Keratinocyte (primary cell): ENCODE data around the gene TUBGCP5. TPM values are rescaled to one million over a fixed set of nuclear protein-coding genes. Genes with fewer than 3 reads are reported as not detected.

ENCODE experiments used
- DNase-seq: peaks from one replicate; pipeline ENCODE4 v3.0.0-alpha.2; 2011; ENCODE audit warnings: low read depth, missing footprints, low spot score
- FAIRE-seq: peaks from 2 replicates; lab custom pipeline; 2011; peaks lifted over from hg19 to GRCh38; lab: Jason Lieb, UNC
- H2AFZ ChIP-seq: 2 replicates; pipeline ENCODE4 v1.6.0; 2012; ENCODE audit warnings: low read length, control low read depth, inconsistent platforms; ENCODE audit not compliant: control insufficient read depth
- H3K27ac ChIP-seq: 2 replicates; pipeline ENCODE4 v1.5.1; 2011; ENCODE audit warnings: low read length; ENCODE audit not compliant: control insufficient read depth, insufficient read depth
- H3K27me3 ChIP-seq: 3 replicates; pipeline ENCODE4 v1.6.0; 2011; ENCODE audit warnings: low read length; ENCODE audit not compliant: control insufficient read depth, insufficient read depth; ENCODE audit errors: extremely low read depth
- H3K36me3 ChIP-seq, 2 experiments: 2 replicates in 1 of 2; 3 replicates in 1 of 2; pipeline ENCODE4 v1.5.1; 2011; ENCODE audit warnings: low read length in 2 of 2, mild to moderate bottlenecking in 1 of 2; ENCODE audit not compliant: control insufficient read depth in 2 of 2, insufficient read depth in 2 of 2; ENCODE audit errors: extremely low read depth in 1 of 2
- H3K4me1 ChIP-seq: 3 replicates; pipeline ENCODE4 v1.5.1; 2011; ENCODE audit warnings: low read length; ENCODE audit not compliant: control insufficient read depth, insufficient read depth; ENCODE audit errors: extremely low read depth
- H3K4me2 ChIP-seq: 3 replicates; pipeline ENCODE4 v1.6.0; 2011; ENCODE audit warnings: low read depth, low read length; ENCODE audit not compliant: control insufficient read depth, insufficient read depth; ENCODE audit errors: extremely low read depth
- H3K4me3 ChIP-seq, 3 experiments: fragments of 200-600 bp in 1 of 3; sonication (generic) in 1 of 3; 2 replicates in 2 of 3; 3 replicates in 1 of 3; pipeline ENCODE4 v1.5.1; 2011 to 2016; ENCODE audit warnings: low read length in 3 of 3, mild to moderate bottlenecking in 3 of 3, control low read depth in 2 of 3, inconsistent platforms in 1 of 3, low read depth in 1 of 3, mixed read lengths in 1 of 3, mixed run types in 1 of 3, moderate library complexity in 1 of 3; ENCODE audit not compliant: control insufficient read depth in 2 of 3, insufficient read depth in 2 of 3; ENCODE audit errors: extremely low read depth in 1 of 3
- H3K79me2 ChIP-seq: 2 replicates; pipeline ENCODE4 v1.6.0; 2012; ENCODE audit warnings: low read length; ENCODE audit not compliant: control insufficient read depth, insufficient read depth
- H3K9ac ChIP-seq: 3 replicates; pipeline ENCODE4 v1.6.0; 2011; ENCODE audit warnings: low read length; ENCODE audit not compliant: control insufficient read depth, insufficient read depth; ENCODE audit errors: extremely low read depth
- H3K9me1 ChIP-seq: 3 replicates; pipeline ENCODE4 v1.6.0; 2011; ENCODE audit warnings: low read length; ENCODE audit not compliant: control insufficient read depth, insufficient read depth; ENCODE audit errors: extremely low read depth
- H3K9me3 ChIP-seq: 2 replicates; pipeline ENCODE4 v1.5.1; 2012; ENCODE audit warnings: low read depth, low read length; ENCODE audit not compliant: control insufficient read depth
- H4K20me1 ChIP-seq: 3 replicates; pipeline ENCODE4 v1.6.0; 2011; ENCODE audit warnings: low read length; ENCODE audit not compliant: control insufficient read depth, insufficient read depth; ENCODE audit errors: extremely low read depth
- EZH2 ChIP-seq: IDR thresholded peaks from one replicate; pipeline ENCODE4 v1.6.1; 2012; ENCODE audit warnings: inconsistent platforms, mild to moderate bottlenecking, low read length, moderate library complexity
- dilution Hi-C: fragments of 300-500 bp; cut with MboI; formaldehyde crosslinking; loops from one replicate; pipeline ENCODE4 v1.7.0; 2020; ENCODE audit warnings: low sequenced_read_pairs; ENCODE audit not compliant: extremely low pct_ligation_motif_present
- polyA plus RNA-seq, 5 experiments: library from polyadenylated mRNA; depleted of rRNA in 3 of 5; stranded (reverse) in 3 of 5; stranded (forward) in 1 of 5; unstranded in 1 of 5; fragments of >200 nt; gene quantifications; 1 replicate in 1 of 5; 2 replicates in 3 of 5; 3 replicates in 1 of 5; pipeline versions ENCODE4 v1.2.1 to v1.2.3, GENCODE V29; 2011 to 2012; ENCODE audit warnings: missing spikeins in 2 of 5, low read depth in 1 of 5, low replicate concordance in 1 of 5
- TF ChIP-seq, protein P1 (sequence below), 3 experiments: IDR thresholded peaks in 1 of 3; conservative IDR thresholded peaks in 1 of 3; optimal IDR thresholded peaks in 1 of 3; 2 replicates in 2 of 3; 3 replicates in 1 of 3; pipeline versions ENCODE3 to v1.5.1; 2011; ENCODE audit warnings: low read length in 3 of 3, mild to moderate bottlenecking in 3 of 3, moderate library complexity in 2 of 3, control low read depth in 1 of 3, inconsistent platforms in 1 of 3; ENCODE audit not compliant: insufficient read depth in 2 of 3; ENCODE audit errors: extremely low read depth in 1 of 3

The TUBGCP5 gene
- polyA plus RNA-seq, 1 donor (not counting 4 experiments of a cell fraction or from before 2014, with no cell fraction given): 20.3 TPM

DNA sequence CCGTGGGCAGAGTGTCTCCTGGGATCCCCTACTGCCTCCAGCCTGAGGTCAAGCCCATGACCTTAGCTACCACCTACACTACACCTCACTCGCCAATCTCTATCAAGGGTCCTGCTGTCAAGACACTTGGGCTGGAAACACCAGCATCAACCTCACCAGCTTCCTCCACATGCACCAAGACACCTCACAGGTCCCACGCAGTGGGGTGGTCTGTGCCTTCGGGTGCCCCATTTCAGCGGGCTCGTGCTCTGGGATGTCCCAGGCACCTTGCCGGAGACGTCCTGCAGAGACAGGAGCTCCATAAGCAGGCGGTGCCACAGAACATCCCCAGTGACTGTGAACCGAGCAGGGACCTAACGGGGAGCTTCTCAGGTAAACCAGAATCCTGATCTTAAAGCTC, 79.2 kb downstream of the TUBGCP5 start:
- Histone ChIP-seq H3K79me2 (peaks cover 93% of the 10 kb centered on the region), H3K36me3 (peaks cover 0 to 1% of the 10 kb centered on the region in 2 experiments), H3K9ac (no peak overlapping the region), H3K9me1 (peaks cover 2% of the 10 kb centered on the region), H3K27ac (no peak overlapping the region), H3K4me3 (no peak overlapping the region), H2AFZ (no peak overlapping the region), H3K4me2 (no peak overlapping the region), H3K9me3 (no peaks in the 10 kb centered on the region), H3K27me3 (no peaks in the 10 kb centered on the region), H4K20me1 (peaks cover 16% of the 10 kb centered on the region), H3K4me1 (peaks cover 18% of the 10 kb centered on the region)
- FAIRE-seq: no peak
- dilution Hi-C loops: no loop called here
- no peak for DNase-seq
- TF ChIP-seq, protein P1, sequence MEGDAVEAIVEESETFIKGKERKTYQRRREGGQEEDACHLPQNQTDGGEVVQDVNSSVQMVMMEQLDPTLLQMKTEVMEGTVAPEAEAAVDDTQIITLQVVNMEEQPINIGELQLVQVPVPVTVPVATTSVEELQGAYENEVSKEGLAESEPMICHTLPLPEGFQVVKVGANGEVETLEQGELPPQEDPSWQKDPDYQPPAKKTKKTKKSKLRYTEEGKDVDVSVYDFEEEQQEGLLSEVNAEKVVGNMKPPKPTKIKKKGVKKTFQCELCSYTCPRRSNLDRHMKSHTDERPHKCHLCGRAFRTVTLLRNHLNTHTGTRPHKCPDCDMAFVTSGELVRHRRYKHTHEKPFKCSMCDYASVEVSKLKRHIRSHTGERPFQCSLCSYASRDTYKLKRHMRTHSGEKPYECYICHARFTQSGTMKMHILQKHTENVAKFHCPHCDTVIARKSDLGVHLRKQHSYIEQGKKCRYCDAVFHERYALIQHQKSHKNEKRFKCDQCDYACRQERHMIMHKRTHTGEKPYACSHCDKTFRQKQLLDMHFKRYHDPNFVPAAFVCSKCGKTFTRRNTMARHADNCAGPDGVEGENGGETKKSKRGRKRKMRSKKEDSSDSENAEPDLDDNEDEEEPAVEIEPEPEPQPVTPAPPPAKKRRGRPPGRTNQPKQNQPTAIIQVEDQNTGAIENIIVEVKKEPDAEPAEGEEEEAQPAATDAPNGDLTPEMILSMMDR (optimal IDR thresholded peaks at IDR 0.05 in 1 of 3, IDR thresholded peaks at IDR 0.05 in 1 of 3, conservative IDR thresholded peaks at IDR 0.05 in 1 of 3; ENCODE audit: extremely low read depth in 1 of 3, insufficient read depth in 2 of 3, low read length in 3 of 3): no peak
- TF ChIP-seq EZH2: no peak

DNA sequence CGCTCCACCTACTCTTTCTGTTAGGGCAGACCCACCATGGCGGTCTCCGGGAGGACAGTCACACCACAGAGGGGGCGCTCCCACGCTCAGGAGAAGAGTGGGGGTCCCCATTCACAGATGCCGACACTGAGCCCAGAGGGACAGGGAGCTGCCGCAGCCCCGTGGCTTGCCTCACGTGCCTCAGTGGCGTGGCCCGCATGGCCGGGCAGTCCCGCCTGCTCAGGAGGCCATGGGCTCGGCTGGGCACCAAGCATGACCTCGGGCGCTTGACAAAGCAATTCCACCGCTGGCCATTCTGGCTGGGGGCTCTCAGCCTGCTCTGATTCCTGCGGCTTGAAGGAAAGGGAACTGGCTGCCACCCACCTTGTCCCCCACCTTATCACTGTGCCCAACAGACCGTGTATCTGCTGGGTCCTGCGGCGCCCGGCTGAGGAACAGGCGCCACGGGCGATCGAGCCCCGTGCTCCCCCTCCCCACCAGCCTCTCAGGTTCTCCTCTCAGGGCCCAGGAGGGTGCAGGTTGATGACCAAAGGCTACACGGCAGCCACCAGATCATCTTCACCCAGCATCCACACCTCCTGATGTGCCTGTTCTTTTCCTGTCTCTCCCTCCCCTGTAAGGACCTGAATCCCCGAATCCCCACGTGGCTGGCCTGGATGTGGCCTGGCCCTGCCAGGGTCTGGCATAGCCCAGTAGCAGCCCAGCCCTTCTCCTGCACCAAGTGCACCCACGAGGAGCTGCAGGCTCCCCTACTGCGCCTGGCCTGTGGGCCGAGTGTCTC, 79.9 kb downstream of the TUBGCP5 start:
- H3K9me3 ChIP-seq: no peaks in the 10 kb centered on the region
- H4K20me1 ChIP-seq: peaks cover 22% of the 10 kb centered on the region
- no peak overlapping the region for H3K4me2 ChIP-seq
- peaks cover 92% of the 10 kb centered on the region for H3K79me2 ChIP-seq
- H3K27ac ChIP-seq: no peak overlapping the region
- TF ChIP-seq EZH2: no peak
- peaks cover 2% of the 10 kb centered on the region for H3K9me1 ChIP-seq
- DNase-seq: no peak
- H3K27me3 ChIP-seq: no peaks in the 10 kb centered on the region
- H3K36me3 ChIP-seq: peaks cover 0 to 1% of the 10 kb centered on the region in 2 experiments
- H3K4me1 ChIP-seq: peaks cover 17% of the 10 kb centered on the region
- dilution Hi-C loops: no loop called here
- H3K4me3 ChIP-seq: no peak overlapping the region
- H3K9ac ChIP-seq: no peak overlapping the region
- no peak overlapping the region for H2AFZ ChIP-seq
- FAIRE-seq: no peak
